PC-9 (cell line): ENCODE data around the gene KLHL6.

Source experiments
- CTCF ChIP-seq: fragments of 200-600 bp; sonication (generic); conservative IDR thresholded peaks from 2 replicates; pipeline ENCODE4 v1.6.1; 2017; ENCODE audit warnings: mixed run types, antibody characterized with exemption, mild to moderate bottlenecking, moderate library complexity
- EZH2 ChIP-seq: fragments of 200-600 bp; sonication (generic); IDR thresholded peaks from 2 replicates; pipeline ENCODE4 v1.8.0; 2017; ENCODE audit warnings: antibody characterized with exemption, low read depth

DNA sequence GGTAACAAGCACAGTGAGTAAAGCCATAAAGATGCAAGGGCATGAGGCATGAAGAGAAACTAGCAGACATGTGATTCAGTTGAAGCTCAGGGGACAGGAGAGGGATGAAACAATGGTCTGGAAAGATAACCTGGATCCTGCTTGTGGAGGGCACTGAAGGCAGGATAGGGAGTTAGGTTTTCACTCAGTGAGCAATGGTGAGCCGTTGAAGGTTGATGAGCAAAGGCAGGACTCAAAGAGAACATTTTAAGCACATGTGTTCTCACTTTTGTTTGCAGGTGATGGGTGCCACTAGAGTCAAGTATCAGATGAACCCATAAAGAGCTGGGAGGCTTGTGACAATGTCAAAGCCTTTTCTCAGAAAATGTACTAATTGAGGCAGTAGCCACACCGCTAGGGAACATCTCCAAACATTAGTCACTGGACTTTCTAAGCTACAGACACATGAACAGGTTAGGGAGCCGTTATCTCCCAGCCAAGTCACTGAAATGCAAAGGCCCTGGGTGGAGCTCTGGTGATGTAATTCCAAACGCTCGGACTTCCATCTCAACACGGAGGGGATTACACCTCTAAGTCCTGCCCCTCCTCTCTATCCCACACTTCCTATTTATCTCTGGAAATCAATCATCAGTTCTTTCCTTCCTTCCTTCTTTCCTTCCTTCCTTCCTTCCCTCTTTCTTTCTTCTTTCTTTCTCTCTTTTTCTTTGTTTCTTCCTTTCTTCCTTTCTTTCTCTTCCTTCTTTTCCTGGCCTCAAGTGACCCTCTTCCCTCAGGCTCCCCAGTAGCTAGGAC lies 22.7 kb downstream of the KLHL6 start:
- no peak for TF ChIP-seq EZH2
- TF ChIP-seq CTCF = no peak
